Heart left ventricle (tissue), 13 donors: ENCODE results near the gene SENP6.
A peak's percentile ranks its signal among the peaks of the same experiment; 100 is the strongest.

ENCODE experiments used
- POLR2A ChIP-seq, 2 donors: fragments of 450-650 bp; IDR thresholded peaks; one replicate each; pipeline ENCODE4 v1.6.1; 2017; ENCODE audit warnings: antibody characterized with exemption in 2 of 2, mild to moderate bottlenecking in 2 of 2, moderate library complexity in 2 of 2
- TF ChIP-seq, protein P1 (sequence below), 12 donors: fragments of 200-600 bp; sonication (generic) in 4 of 12; IDR thresholded peaks; one replicate each; pipeline versions ENCODE4 v1.5.0 to v1.8.0; 2018 to 2022; ENCODE audit warnings: antibody characterized with exemption in 12 of 12, mild to moderate bottlenecking in 5 of 12
- donor health status: ischemic (EF 13 %, LVEDD 7.1; RV severe dilation, severe dysfunction).
- donor health status: DM: no; HTN: yes; CAD: no.
- donor health status: DM: no; HTN: no; CAD: no.
- donor health status: ischemic (EF 25% LVEDD 6.9; RV normal size, moderate dysfunction).
- donor health status: ischemic (EF 25% LVEDD 5.7; RV mildly dilated, moderate dysfunction).
- donor health status: ischemic (EF 35%, LVEDD 5.7; RV mildly dilated, moderate dysfunction).
- donor health status: nonischemic (EF 11% LVEDD 7.7; RV severe dilation, severe dysfunction).
- donor health status: DM: yes; HTN: yes; CAD: no.
- donor health status: PGD.
- donor health status: ischemic (EF 29% LVEDD 5.4; RV normal size, mild dysfunction).
- donor health status: nonischemic (EF 23%, LVEDD 6.1; RV moderate dilation, normal function).

- TF ChIP-seq, protein P1, sequence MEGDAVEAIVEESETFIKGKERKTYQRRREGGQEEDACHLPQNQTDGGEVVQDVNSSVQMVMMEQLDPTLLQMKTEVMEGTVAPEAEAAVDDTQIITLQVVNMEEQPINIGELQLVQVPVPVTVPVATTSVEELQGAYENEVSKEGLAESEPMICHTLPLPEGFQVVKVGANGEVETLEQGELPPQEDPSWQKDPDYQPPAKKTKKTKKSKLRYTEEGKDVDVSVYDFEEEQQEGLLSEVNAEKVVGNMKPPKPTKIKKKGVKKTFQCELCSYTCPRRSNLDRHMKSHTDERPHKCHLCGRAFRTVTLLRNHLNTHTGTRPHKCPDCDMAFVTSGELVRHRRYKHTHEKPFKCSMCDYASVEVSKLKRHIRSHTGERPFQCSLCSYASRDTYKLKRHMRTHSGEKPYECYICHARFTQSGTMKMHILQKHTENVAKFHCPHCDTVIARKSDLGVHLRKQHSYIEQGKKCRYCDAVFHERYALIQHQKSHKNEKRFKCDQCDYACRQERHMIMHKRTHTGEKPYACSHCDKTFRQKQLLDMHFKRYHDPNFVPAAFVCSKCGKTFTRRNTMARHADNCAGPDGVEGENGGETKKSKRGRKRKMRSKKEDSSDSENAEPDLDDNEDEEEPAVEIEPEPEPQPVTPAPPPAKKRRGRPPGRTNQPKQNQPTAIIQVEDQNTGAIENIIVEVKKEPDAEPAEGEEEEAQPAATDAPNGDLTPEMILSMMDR (IDR thresholded peaks at IDR 0.05): no peak
- TF ChIP-seq POLR2A (IDR thresholded peaks at IDR 0.05): peak in 1 of 2 donors; percentile 84
These were observed 147.3 kb downstream of the SENP6 start, which contains the start of gene MYO6 for GRCh38 chr6:75748743-75749538.
